A673 (cell line): Measurements from ENCODE around the gene SH3D21.

Source experiments
- EZH2 ChIP-seq: fragments of 200-600 bp; sonication (generic); IDR thresholded peaks from 2 replicates; pipeline ENCODE4 v1.6.1; 2017; ENCODE audit warnings: borderline replicate concordance, low read depth, mild to moderate bottlenecking, mixed read lengths, antibody characterized with exemption, low read length; ENCODE audit not compliant: poor library complexity, severe bottlenecking
- TF ChIP-seq, protein P1 (sequence below): fragments of 300-800, 200-600 bp; sonication (generic); conservative IDR thresholded peaks from 2 replicates; pipeline ENCODE4 v1.5.1; 2017; ENCODE audit warnings: low read depth, mild to moderate bottlenecking, antibody characterized with exemption, low read length, moderate library complexity, mixed read lengths

- TF ChIP-seq, protein P1, sequence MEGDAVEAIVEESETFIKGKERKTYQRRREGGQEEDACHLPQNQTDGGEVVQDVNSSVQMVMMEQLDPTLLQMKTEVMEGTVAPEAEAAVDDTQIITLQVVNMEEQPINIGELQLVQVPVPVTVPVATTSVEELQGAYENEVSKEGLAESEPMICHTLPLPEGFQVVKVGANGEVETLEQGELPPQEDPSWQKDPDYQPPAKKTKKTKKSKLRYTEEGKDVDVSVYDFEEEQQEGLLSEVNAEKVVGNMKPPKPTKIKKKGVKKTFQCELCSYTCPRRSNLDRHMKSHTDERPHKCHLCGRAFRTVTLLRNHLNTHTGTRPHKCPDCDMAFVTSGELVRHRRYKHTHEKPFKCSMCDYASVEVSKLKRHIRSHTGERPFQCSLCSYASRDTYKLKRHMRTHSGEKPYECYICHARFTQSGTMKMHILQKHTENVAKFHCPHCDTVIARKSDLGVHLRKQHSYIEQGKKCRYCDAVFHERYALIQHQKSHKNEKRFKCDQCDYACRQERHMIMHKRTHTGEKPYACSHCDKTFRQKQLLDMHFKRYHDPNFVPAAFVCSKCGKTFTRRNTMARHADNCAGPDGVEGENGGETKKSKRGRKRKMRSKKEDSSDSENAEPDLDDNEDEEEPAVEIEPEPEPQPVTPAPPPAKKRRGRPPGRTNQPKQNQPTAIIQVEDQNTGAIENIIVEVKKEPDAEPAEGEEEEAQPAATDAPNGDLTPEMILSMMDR, result no peak
- no peak for TF ChIP-seq EZH2
Observed at GRCh38 chr1:36322786-36323635, 16.8 kb downstream of the SH3D21 start.
